Endothelial cell of umbilical vein (primary cell): Measurements from ENCODE around the gene MDGA2. TPM values are rescaled to one million over a fixed set of nuclear protein-coding genes. Genes with fewer than 3 reads are reported as not detected.

Source experiments
- BruUV-seq: library from RNA; stranded (reverse); fragments of 400-500 nt; replicated peaks from 2 replicates; lab custom pipeline; 2021; lab: Mats Ljungman, UMichigan
- CTCF ChIA-PET: fragments of 300-600, 350-600 bp; sonication (Branson Sonifier 250); formaldehyde crosslinking; loops from one replicate; lab custom pipeline; 2021; ENCODE audit warnings: antibody characterized with exemption, inconsistent platforms; lab: Charles Lee
- POLR2A ChIA-PET: fragments of 300-600, 350-600 bp; sonication (Branson Sonifier 250); formaldehyde crosslinking; loops from one replicate; lab custom pipeline; 2021; ENCODE audit warnings: antibody characterized with exemption, inconsistent platforms; lab: Charles Lee
- DNase-seq: peaks from one replicate; pipeline ENCODE4 v3.0.0-alpha.2; 2011; ENCODE audit warnings: low read depth, low spot score
- FAIRE-seq: peaks from 2 replicates; lab custom pipeline; 2011; peaks lifted over from hg19 to GRCh38; lab: Jason Lieb, UNC
- H2AFZ ChIP-seq: 2 replicates; pipeline ENCODE4 v1.6.0; 2012; ENCODE audit warnings: low read depth, low read length, control low read depth, inconsistent platforms
- H3K27ac ChIP-seq: 2 replicates; pipeline ENCODE4 v1.5.1; 2011; ENCODE audit warnings: low read depth, mild to moderate bottlenecking, control low read depth, low read length, moderate library complexity; ENCODE audit not compliant: insufficient read depth
- H3K27me3 ChIP-seq, 2 experiments: 2 replicates each; pipeline versions ENCODE4 v1.6.0 to v1.6.1; 2011; ENCODE audit warnings: low read length in 2 of 2, mixed read lengths in 1 of 2; ENCODE audit not compliant: control insufficient read depth in 2 of 2, insufficient read depth in 2 of 2
- H3K36me3 ChIP-seq, 2 experiments: 2 replicates in 1 of 2; 3 replicates in 1 of 2; pipeline ENCODE4 v1.5.1; 2011; ENCODE audit warnings: low read length in 2 of 2, mild to moderate bottlenecking in 1 of 2, moderate library complexity in 1 of 2; ENCODE audit not compliant: control insufficient read depth in 2 of 2, insufficient read depth in 2 of 2; ENCODE audit errors: extremely low read depth in 1 of 2
- H3K4me1 ChIP-seq: 3 replicates; pipeline ENCODE4 v1.5.1; 2011; ENCODE audit warnings: mild to moderate bottlenecking, low read length; ENCODE audit not compliant: control insufficient read depth, insufficient read depth; ENCODE audit errors: extremely low read depth
- H3K4me2 ChIP-seq: 2 replicates; pipeline ENCODE4 v1.6.1; 2011; ENCODE audit warnings: low read length, control low read depth, mixed read lengths; ENCODE audit not compliant: insufficient read depth
- H3K4me3 ChIP-seq, 3 experiments: fragments of 200-600 bp in 1 of 3; sonication (generic), shearing (Covaris generic) in 1 of 3; replicated peaks in 1 of 3; 2 replicates each; pipeline ENCODE4 v1.5.1; 2011 to 2016; ENCODE audit warnings: control low read depth in 3 of 3, low read length in 3 of 3, mild to moderate bottlenecking in 2 of 3, inconsistent platforms in 1 of 3, low read depth in 1 of 3, moderate library complexity in 1 of 3; ENCODE audit not compliant: insufficient read depth in 1 of 3
- H3K79me2 ChIP-seq: 2 replicates; pipeline ENCODE4 v1.6.0; 2012; ENCODE audit warnings: low read length, inconsistent platforms; ENCODE audit not compliant: control insufficient read depth, insufficient read depth
- H3K9ac ChIP-seq: replicated peaks from 2 replicates; pipeline ENCODE3; 2011; ENCODE audit warnings: low read length, control low read depth; ENCODE audit not compliant: insufficient read depth; ENCODE audit errors: extremely low read depth
- H3K9me1 ChIP-seq: replicated peaks from 3 replicates; pipeline ENCODE4 v1.6.0; 2011; ENCODE audit warnings: mild to moderate bottlenecking, low read length; ENCODE audit not compliant: control insufficient read depth, insufficient read depth; ENCODE audit errors: extremely low read depth
- H3K9me3 ChIP-seq: replicated peaks from 2 replicates; pipeline ENCODE4 v1.5.1; 2012; ENCODE audit warnings: low read length, inconsistent platforms; ENCODE audit not compliant: control insufficient read depth, insufficient read depth
- H4K20me1 ChIP-seq: replicated peaks from 2 replicates; pipeline ENCODE3; 2011; ENCODE audit warnings: mild to moderate bottlenecking, low read length; ENCODE audit not compliant: control insufficient read depth, insufficient read depth; ENCODE audit errors: extremely low read depth
- CTCF ChIP-seq, 2 donors: IDR thresholded peaks; 1 replicate in 1 of 2; 2 replicates in 1 of 2; pipeline ENCODE4 v1.5.1; 2011; ENCODE audit warnings: low read length in 2 of 2, mild to moderate bottlenecking in 2 of 2, moderate library complexity in 2 of 2, control low read depth in 1 of 2, inconsistent platforms in 1 of 2, low read depth in 1 of 2; ENCODE audit not compliant: insufficient read depth in 1 of 2; ENCODE audit errors: extremely low read depth in 1 of 2
- EZH2 ChIP-seq: IDR thresholded peaks from 2 replicates; pipeline ENCODE4 v1.6.1; 2012; ENCODE audit warnings: borderline replicate concordance, low read depth, mild to moderate bottlenecking, moderate library complexity, low read length, inconsistent platforms; ENCODE audit not compliant: severe bottlenecking
- FOS ChIP-seq: IDR thresholded peaks from 2 replicates; pipeline ENCODE4 v1.6.1; 2011; ENCODE audit warnings: mild to moderate bottlenecking, low read length, moderate library complexity, borderline replicate concordance; ENCODE audit not compliant: insufficient read depth
- GATA2 ChIP-seq: IDR thresholded peaks from 2 replicates; pipeline ENCODE4 v1.7.0; 2011; ENCODE audit warnings: low read depth, mild to moderate bottlenecking, moderate library complexity, mixed read lengths, low read length; ENCODE audit not compliant: insufficient read length, insufficient read depth
- MYC ChIP-seq: IDR thresholded peaks from one replicate; pipeline ENCODE4 v1.6.1; 2011; ENCODE audit warnings: mild to moderate bottlenecking, low read depth, low read length
- POLR2A ChIP-seq: IDR thresholded peaks from 2 replicates; pipeline ENCODE4 v1.6.1; 2012; ENCODE audit warnings: low read depth, mild to moderate bottlenecking, control low read depth, low read length
- dilution Hi-C: fragments of 300-500 bp; cut with MboI; formaldehyde crosslinking; loops from one replicate; pipeline ENCODE4 v1.15.0; 2019; ENCODE audit warnings: low sequenced_read_pairs; ENCODE audit not compliant: extremely low pct_ligation_motif_present
- intact Hi-C: fragments of 100-400 bp; cut with micrococcal nuclease; formaldehyde crosslinking; loops from one replicate; pipeline ENCODE4 v1.10.0; 2022
- polyA plus RNA-seq, 4 experiments: library from polyadenylated mRNA; depleted of rRNA in 3 of 4; stranded (reverse) in 3 of 4; unstranded in 1 of 4; fragments of >200 nt; gene quantifications; 2 replicates each; pipeline versions ENCODE4 v1.2.1 to v1.2.3, GENCODE V29; 2011 to 2012; ENCODE audit warnings: missing spikeins in 1 of 4
- total RNA-seq: library from RNA; stranded (reverse); gene quantifications from 2 replicates; pipeline ENCODE4 v1.2.3, GENCODE V29; 2021

Gene MDGA2
- total and polyA plus RNA-seq, 2 donors (not counting 3 experiments of a cell fraction or from before 2014, with no cell fraction given): not detected

- ChIA-PET CTCF (no interaction called here), POLR2A (no interaction called here)
- Histone ChIP-seq H3K4me1 (no peaks in the 10 kb centered on the region), H3K27ac (no peak overlapping the region), H3K79me2 (no peaks in the 10 kb centered on the region), H3K9ac (no peak overlapping the region), H3K9me3 (no peaks in the 10 kb centered on the region), H3K36me3 (no peaks in the 10 kb centered on the region), H3K4me2 (no peak overlapping the region), H4K20me1 (no peaks in the 10 kb centered on the region), H3K9me1 (no peaks in the 10 kb centered on the region), H3K27me3 (peaks cover 0 to 3% of the 10 kb centered on the region in 2 experiments), H3K4me3 (no peak overlapping the region), H2AFZ (no peak overlapping the region)
- BruUV-seq: no TSS peak
- dilution Hi-C loops: no loop called here
- no peak for FAIRE-seq
- TF ChIP-seq MYC (no peak), EZH2 (no peak), GATA2 (no peak), CTCF (IDR thresholded peaks at IDR 0.05; ENCODE audit: extremely low read depth in 1 of 2, insufficient read depth in 1 of 2, low read depth in 1 of 2, low read length in 2 of 2) (no peak), POLR2A (no peak)
- no peak for DNase-seq
- intact Hi-C loops: no loop called here
Measured at GRCh38 chr14:47425302-47425701, 250.1 kb downstream of the MDGA2 start.

GRCh38 chr14:47422191-47422590 is 253.2 kb downstream of the MDGA2 start:
- no peaks in the 10 kb centered on the region for H3K9me1 ChIP-seq
- ChIA-PET POLR2A (no interaction called here), CTCF (no interaction called here)
- no peaks in the 10 kb centered on the region for H3K9me3 ChIP-seq
- H2AFZ ChIP-seq: no peak overlapping the region
- BruUV-seq: no TSS peak
- H3K4me2 ChIP-seq: no peak overlapping the region
- H3K4me3 ChIP-seq: no peak overlapping the region
- H3K9ac ChIP-seq: no peak overlapping the region
- no peak overlapping the region for H3K27ac ChIP-seq
- intact Hi-C loops (no loop called here), dilution Hi-C loops (no loop called here)
- no peak for TF ChIP-seq MYC
- no peak for TF ChIP-seq FOS
- no peaks in the 10 kb centered on the region for H3K36me3 ChIP-seq
- H3K4me1 ChIP-seq: no peaks in the 10 kb centered on the region
- H4K20me1 ChIP-seq: no peaks in the 10 kb centered on the region
- H3K27me3 ChIP-seq: peaks cover 0 to 3% of the 10 kb centered on the region in 2 experiments
- no peak for DNase-seq
- FAIRE-seq: no peak
- H3K79me2 ChIP-seq: no peaks in the 10 kb centered on the region
